SH-SY5Y (cell line): ENCODE measurements around the gene FADS6.

ENCODE experiments used
- GATA2 ChIP-seq: IDR thresholded peaks from 2 replicates; pipeline ENCODE4 v1.6.1; 2011; ENCODE audit warnings: mild to moderate bottlenecking, low read depth, low read length
- GATA3 ChIP-seq: IDR thresholded peaks from 2 replicates; pipeline ENCODE4 v1.6.1; 2011; ENCODE audit warnings: low read depth, mild to moderate bottlenecking, low read length, moderate library complexity

- no peak for TF ChIP-seq GATA2
- no peak for TF ChIP-seq GATA3
These were observed 26.8 kb upstream of the FADS6 start for GRCh38 chr17:74920306-74920620.
